K562 (cell line): ENCODE measurements around the gene GFI1B. TPM values are rescaled to one million over a fixed set of nuclear protein-coding genes. Genes with fewer than 3 reads are reported as not detected.
A peak's percentile ranks its signal among the peaks of the same experiment; 100 is the strongest.

Experiments
- EWSR1 ChIP-seq: fragments of 450-650 bp; IDR thresholded peaks from 2 replicates; pipeline ENCODE4 v1.6.1; 2018; ENCODE audit warnings: borderline replicate concordance, mild to moderate bottlenecking, low read depth, moderate library complexity; ENCODE audit not compliant: partially characterized antibody
- HBP1 ChIP-seq: fragments of 450-650 bp; formaldehyde crosslinking; IDR thresholded peaks from 2 replicates; pipeline ENCODE4 v1.4.0; 2022; ENCODE audit warnings: missing genetic modification characterization
- HDAC2 ChIP-seq: fragments of 450-650 bp; IDR thresholded peaks from 2 replicates; pipeline ENCODE4 v1.6.1; 2016; ENCODE audit warnings: mild to moderate bottlenecking
- MBD2 ChIP-seq: sonication (generic); IDR thresholded peaks from 2 replicates; pipeline ENCODE4 v1.6.1; 2016; ENCODE audit warnings: low read depth, borderline replicate concordance
- MXI1 ChIP-seq: IDR thresholded peaks from 2 replicates; pipeline ENCODE4 v1.6.1; 2011; ENCODE audit warnings: low read depth, mild to moderate bottlenecking, improper control_type of control experiment, low read length
- NCOA1 ChIP-seq: fragments of 450-650 bp; IDR thresholded peaks from 2 replicates; pipeline ENCODE4 v1.6.1; 2016; ENCODE audit warnings: low read depth
- NFIC ChIP-seq: fragments of 450-650 bp; IDR thresholded peaks from 2 replicates; pipeline ENCODE4 v1.6.1; 2017; ENCODE audit warnings: mild to moderate bottlenecking, inconsistent platforms
- PATZ1 ChIP-seq: fragments of 250-450 bp; sonication (Bioruptor Pico); IDR thresholded peaks from 2 replicates; pipeline ENCODE4 v1.5.0; 2020; ENCODE audit warnings: mild to moderate bottlenecking, borderline replicate concordance
- PML ChIP-seq: IDR thresholded peaks from 2 replicates; pipeline ENCODE4 v1.6.1; 2012; ENCODE audit warnings: low read length, inconsistent platforms
- PPARD ChIP-seq: fragments of 250-450 bp; sonication (Bioruptor Pico); IDR thresholded peaks from 2 replicates; pipeline ENCODE4 v1.8.0; 2022; ENCODE audit warnings: inconsistent platforms, mild to moderate bottlenecking, moderate library complexity
- SMAD3 ChIP-seq: fragments of 450-650 bp; formaldehyde crosslinking; conservative IDR thresholded peaks from 2 replicates; pipeline ENCODE4 v1.4.0; 2020; ENCODE audit warnings: mild to moderate bottlenecking
- SP2 ChIP-seq: IDR thresholded peaks from 2 replicates; pipeline ENCODE4 v1.6.1; 2011; ENCODE audit warnings: mild to moderate bottlenecking, low read depth, low read length, moderate library complexity; ENCODE audit not compliant: poor library complexity, severe bottlenecking; ENCODE audit errors: extremely low read depth
- SREBF1 ChIP-seq: fragments of 150-350 bp; IDR thresholded peaks from 2 replicates; pipeline ENCODE4 v1.6.1; 2014; ENCODE audit warnings: antibody characterized with exemption, low read depth, low read length, borderline replicate concordance
- STAG1 ChIP-seq: sonication (generic); formaldehyde crosslinking; IDR thresholded peaks from 2 replicates; pipeline ENCODE4 v1.5.0; 2020; ENCODE audit warnings: missing genetic modification reagents, borderline replicate concordance
- USF2 ChIP-seq: sonication (generic); formaldehyde crosslinking; IDR thresholded peaks from 2 replicates; pipeline ENCODE4 v1.5.0; 2020; ENCODE audit warnings: missing genetic modification reagents
- VEZF1 ChIP-seq: fragments of 200-800 bp; sonication (Bioruptor generic); IDR thresholded peaks from 2 replicates; pipeline ENCODE4 v1.6.1; 2017; ENCODE audit warnings: missing genetic modification characterization, missing compliant biosample characterization
- ZFP30 ChIP-seq: fragments of 250-450 bp; sonication (Bioruptor Pico); IDR thresholded peaks from 2 replicates; pipeline ENCODE4 v1.8.0; 2022; ENCODE audit warnings: moderate library complexity, mild to moderate bottlenecking, inconsistent platforms, borderline replicate concordance
- ZNF146 ChIP-seq: IDR thresholded peaks from one replicate; pipeline ENCODE4 v1.6.1; 2018; ENCODE audit warnings: missing compliant biosample characterization; ENCODE audit not compliant: unreplicated experiment
- ZNF277 ChIP-seq: fragments of 250-450 bp; sonication (Bioruptor Pico); IDR thresholded peaks from 2 replicates; pipeline ENCODE4 v1.8.0; 2022; ENCODE audit warnings: inconsistent platforms, mild to moderate bottlenecking, moderate library complexity, borderline replicate concordance
- ZNF583 ChIP-seq: fragments of 250-450 bp; sonication (Bioruptor Pico); IDR thresholded peaks from 2 replicates; pipeline ENCODE4 v1.4.0; 2020
- ZNF668 ChIP-seq: fragments of 250-450 bp; sonication (Bioruptor Pico); IDR thresholded peaks from 2 replicates; pipeline ENCODE4 v1.8.0; 2022; ENCODE audit warnings: mild to moderate bottlenecking, inconsistent platforms
- ZNF785 ChIP-seq: fragments of 250-450 bp; sonication (Bioruptor Pico); IDR thresholded peaks from 2 replicates; pipeline ENCODE4 v1.4.0; 2020; ENCODE audit warnings: mild to moderate bottlenecking
- polyA plus RNA-seq, 8 experiments: library from polyadenylated mRNA; depleted of rRNA in 4 of 8; stranded (reverse) in 5 of 8; unstranded in 3 of 8; fragments of >200 nt; fragmentation: Nextera tagmentation in 2 of 8; fragmentation: Illumina TruSeq in 1 of 8; extraction: Ambion mirVana in 2 of 8; extraction: Trizol in 1 of 8; gene quantifications; 2 replicates each; pipeline versions ENCODE4 v1.2.1 to v1.2.3, GENCODE V29; 2011 to 2014; ENCODE audit warnings: inconsistent platforms in 1 of 8, missing spikeins in 1 of 8
- total RNA-seq, 7 experiments: library from RNA; depleted of rRNA in 6 of 7; stranded (reverse); fragments of >200 nt in 6 of 7; fragmentation: Illumina TruSeq in 2 of 7; extraction: Trizol in 2 of 7; gene quantifications; 2 replicates each; pipeline versions ENCODE4 v1.2.1 to v1.2.3, GENCODE V29; 2011 to 2021; ENCODE audit warnings: low replicate concordance in 1 of 7

The GFI1B gene
- total and polyA plus RNA-seq, 9 of the 15 experiments (the other 6 are each of a cell fraction or from before 2014, with no cell fraction given) = 8.0 to 75.7 (median 34.5) TPM

GRCh38 chr9:133030317-133031129 is 52.0 kb downstream of the GFI1B start, which contains the start of gene GTF3C5 (continued):
- TF ChIP-seq SREBF1 (no peak), ZNF785 (CRISPR knock-in tag) (no peak), PML (peak; percentile 80), ZFP30 (no peak), HBP1 (CRISPR knock-in tag) (no peak), ZNF668 (no peak), ZNF146 (CRISPR knock-in tag) (no peak), USF2 (CRISPR knock-in tag) (no peak), MBD2 (peak; percentile 84), VEZF1 (CRISPR knock-in tag) (peak; percentile 77), NCOA1 (peak; percentile 99), HDAC2 (peak; percentile 87), SP2 (peak; percentile 75), NFIC (peak; percentile 76), STAG1 (CRISPR knock-in tag) (no peak), SMAD3 (no peak), PPARD (CRISPR knock-in tag) (no peak), MXI1 (peak; percentile 28; the same call in 1 of the 2 replicates), ZNF583 (CRISPR knock-in tag) (peak; percentile 55; the same call in 1 of the 2 replicates), ZNF277 (CRISPR knock-in tag) (no peak), EWSR1 (no peak), PATZ1 (CRISPR knock-in tag) (no peak)
